HG03571 (cell line): ENCODE measurements around the gene ERAS.
"Not testable (repeated sequence)": the region's sequence is repeated elsewhere in the genome, so short reads cannot be mapped to it uniquely, and the experiment has no call there.

Source experiments
- ATAC-seq: cut with Tn5 transposase; IDR thresholded peaks from one replicate; pipeline ENCODE4 v1.9.1; 2021; ENCODE audit not compliant: unreplicated experiment

ERAS gene

DNA sequence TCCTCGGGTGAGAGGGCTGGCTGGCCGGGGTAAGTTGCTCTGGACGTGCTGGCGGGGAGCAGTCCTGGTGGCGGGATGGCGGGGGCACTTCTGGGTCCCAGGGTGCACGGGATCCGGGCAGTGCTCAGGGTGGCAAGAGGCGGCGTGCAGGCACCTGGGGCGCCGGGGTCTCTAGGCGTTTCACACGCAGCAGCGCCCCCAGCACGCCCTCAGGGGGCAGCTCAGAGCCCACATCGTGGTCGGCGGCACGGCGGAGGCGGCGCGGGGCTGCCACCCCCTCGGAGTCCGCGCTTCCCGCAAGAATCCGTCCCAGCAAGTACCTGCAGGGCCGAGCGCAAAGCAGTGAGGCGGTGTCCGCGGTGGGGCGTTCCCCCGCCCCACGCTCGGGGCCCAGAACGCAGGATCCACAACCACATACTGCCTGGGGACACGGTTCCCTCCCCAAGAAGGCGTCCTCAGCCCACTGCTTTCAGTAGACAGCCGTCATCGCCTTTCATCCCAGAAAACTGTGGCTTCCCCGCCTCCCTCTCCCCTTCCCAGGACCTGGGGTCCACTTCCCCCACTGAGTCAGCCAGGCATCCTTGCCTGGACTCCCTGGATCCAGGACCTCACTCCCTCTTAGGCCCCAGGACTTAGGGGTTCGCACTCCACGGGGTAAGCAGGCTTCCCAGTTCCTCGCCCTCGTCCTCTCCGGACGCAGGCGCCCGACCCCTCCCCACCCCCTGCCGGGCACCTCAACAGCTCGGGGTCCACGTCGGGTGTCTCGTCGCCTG, 5.0 kb downstream of the ERAS start:
- no peak for ATAC-seq

- no peak for ATAC-seq
Observed at GRCh38 chrX:48831909-48832291, 5.6 kb downstream of the ERAS start.

GRCh38 chrX:48833542-48834138, 7.3 kb downstream of the ERAS start:
- no peak for ATAC-seq

GRCh38 chrX:48834383-48834709, 8.0 kb downstream of the ERAS start:
- no peak for ATAC-seq

DNA sequence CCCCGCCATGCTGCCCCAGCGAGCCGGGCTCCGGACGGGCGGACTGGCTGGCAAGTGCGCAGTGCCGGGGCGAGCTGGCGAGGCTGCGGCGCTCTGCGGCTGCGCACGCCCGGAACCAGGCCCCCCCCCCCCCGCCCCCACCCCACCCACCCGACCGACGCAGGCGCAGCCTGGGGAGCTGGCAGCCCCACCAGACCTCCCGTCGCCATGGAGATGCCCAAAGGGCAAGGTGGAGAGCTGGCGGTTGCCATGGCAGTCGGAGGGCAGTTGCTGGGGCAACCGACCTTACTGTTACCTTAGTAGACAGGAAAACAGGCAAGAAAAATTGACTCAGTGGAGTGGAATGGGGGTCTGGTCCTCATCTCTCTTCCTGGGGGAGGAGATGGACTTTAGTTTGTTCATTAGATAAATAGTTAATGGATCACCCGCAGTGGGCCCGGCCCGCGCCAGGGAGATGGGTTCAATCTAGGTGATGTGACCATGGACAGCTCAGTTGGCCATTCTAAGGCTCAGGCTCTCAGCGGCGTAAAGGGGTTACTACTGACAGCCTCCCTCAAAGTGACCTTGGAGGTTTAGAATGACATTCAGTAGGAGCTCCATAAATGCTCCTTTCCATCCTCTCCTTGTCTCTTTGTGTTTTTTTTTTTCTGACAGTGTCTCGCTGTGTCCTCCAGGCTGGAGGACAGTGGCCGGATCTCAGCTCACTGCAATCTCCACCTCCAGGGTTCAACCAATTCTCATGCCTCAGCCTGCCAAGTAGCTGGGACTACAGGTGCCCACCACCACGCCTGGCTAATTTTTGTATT, 9.4 kb downstream of the ERAS start, which contains the start of gene PCSK1N:
PCSK1N (minus strand) TSS at position 87 of the 806 bp plus-strand sequence; CDS start at position 9, 78 bp downstream.
- ATAC-seq = no peak

GRCh38 chrX:48839686-48840085, 13.4 kb downstream of the ERAS start:
- ATAC-seq = no peak

GRCh38 chrX:48848847-48849246, 22.5 kb downstream of the ERAS start:
- no peak for ATAC-seq

- ATAC-seq = no peak
Observed at GRCh38 chrX:48852857-48853256, 26.5 kb downstream of the ERAS start.

DNA sequence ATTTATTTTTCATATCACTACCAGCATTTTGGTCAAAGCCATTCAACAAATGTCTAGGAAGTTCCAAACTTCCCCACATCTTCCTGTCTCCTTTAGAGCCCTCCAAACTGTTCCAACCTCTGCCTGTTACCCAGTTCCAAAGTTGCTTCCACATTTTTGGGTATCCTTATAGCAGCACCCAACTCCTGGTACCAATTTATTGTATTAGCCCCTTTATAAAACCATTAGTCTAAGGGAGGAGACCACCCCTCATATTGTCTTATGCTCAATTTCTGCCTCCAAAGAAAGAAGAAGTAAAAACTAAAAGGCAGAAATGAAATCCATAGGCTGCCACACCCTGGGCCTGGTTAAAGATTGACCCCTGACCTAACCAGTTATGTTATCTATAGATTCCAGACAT, 27.2 kb downstream of the ERAS start:
- not testable (repeated sequence) for ATAC-seq

GRCh38 chrX:48854121-48854804, 27.9 kb downstream of the ERAS start:
- ATAC-seq = not testable (repeated sequence)

- no peak for ATAC-seq
Observed at GRCh38 chrX:48854898-48855297, 28.6 kb downstream of the ERAS start.

DNA sequence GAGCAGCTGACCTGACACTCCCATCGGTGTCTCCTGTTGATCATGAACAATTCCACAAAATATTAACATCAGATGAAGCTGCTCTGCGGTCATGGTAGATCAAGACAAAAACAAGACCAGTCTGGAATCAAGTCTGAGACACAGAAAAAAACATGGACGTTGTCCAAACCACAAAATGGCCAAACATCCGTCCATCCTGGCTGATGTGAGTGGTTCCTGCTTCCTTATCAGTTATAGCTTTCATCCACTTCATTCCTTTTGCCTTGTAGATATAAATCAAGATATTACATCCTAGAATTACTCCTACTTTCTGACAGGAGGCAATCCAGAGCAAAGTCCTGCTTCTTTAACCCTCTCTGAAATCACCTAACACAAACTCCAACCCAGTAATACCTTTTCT, 37.9 kb downstream of the ERAS start:
- ATAC-seq = no peak

DNA sequence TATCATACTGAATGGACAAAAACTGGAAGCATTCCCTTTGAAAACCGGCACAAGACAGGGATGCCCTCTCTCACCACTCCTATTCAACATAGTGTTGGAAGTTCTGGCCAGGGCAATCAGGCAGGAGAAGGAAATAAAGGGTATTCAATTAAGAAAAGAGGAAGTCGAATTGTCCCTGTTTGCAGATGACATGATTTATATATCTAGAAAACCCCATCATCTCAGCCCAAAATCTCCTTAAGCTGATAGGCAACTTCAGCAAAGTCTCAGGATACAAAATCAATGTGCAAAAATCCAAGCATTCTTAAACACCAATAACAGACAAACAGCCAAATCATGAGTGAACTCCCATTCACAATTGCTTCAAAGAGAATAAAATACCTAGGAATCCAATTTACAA, 45.7 kb downstream of the ERAS start:
- not testable (repeated sequence) for ATAC-seq

DNA sequence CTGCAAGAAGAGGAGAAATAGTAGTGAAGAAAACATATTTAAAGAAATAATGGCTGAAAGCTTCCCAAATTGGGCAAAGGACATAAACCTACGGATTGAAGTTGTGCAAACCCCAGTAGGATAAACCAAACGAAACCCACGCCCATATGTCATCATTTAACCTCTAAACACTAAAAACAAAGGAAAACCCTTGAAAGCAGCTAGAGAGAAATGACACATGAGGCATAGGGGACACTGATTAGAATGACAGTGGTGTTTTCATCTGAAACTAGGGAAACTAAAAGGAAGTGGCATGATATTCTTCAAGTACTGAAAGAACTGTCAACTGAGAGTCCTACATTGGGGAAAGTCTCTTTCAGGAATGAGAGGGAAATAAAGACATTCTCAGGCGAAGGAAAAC, 50.6 kb downstream of the ERAS start:
- ATAC-seq = not testable (repeated sequence)
